ENCODE measurements around the gene TAB3.

The TAB3 gene

GRCh38 chrX:30889147-30890140 lies at the start of gene TAB3:
TSS of gene TAB3 (minus strand) at chrX:30889254. CDS start at chrX:30859588, 29,666 bp downstream.
- no peaks in the 10 kb centered on the region for H3K36me3 ChIP-seq (ENCODE audit: control insufficient read depth, insufficient read depth, low read length)
- peak within 1 kb of the TSS; percentile 58 for H3K4me3 ChIP-seq (ENCODE audit: low read length)
- H3K4me1 ChIP-seq (ENCODE audit: control insufficient read depth, insufficient read depth, low read length) = peaks cover 15% of the 10 kb centered on the region
- peak within 1 kb of the TSS; percentile 69 for H3K9ac ChIP-seq (ENCODE audit: low read length)
- H3K9me3 ChIP-seq (ENCODE audit: control insufficient read depth, low read length) = no peaks in the 10 kb centered on the region
- H3K27me3 ChIP-seq (ENCODE audit: control insufficient read depth, insufficient read depth, low read length) = no peaks in the 10 kb centered on the region

- Histone ChIP-seq H3K36me3 (ENCODE audit: control insufficient read depth, insufficient read depth, low read length) (no peaks in the 10 kb centered on the region), H3K4me1 (ENCODE audit: control insufficient read depth, insufficient read depth, low read length) (peaks cover under 1% of the 10 kb centered on the region), H3K27me3 (ENCODE audit: control insufficient read depth, insufficient read depth, low read length) (no peaks in the 10 kb centered on the region), H3K9ac (ENCODE audit: low read length) (no peak overlapping the region), H3K9me3 (ENCODE audit: control insufficient read depth, low read length) (no peaks in the 10 kb centered on the region), H3K4me3 (ENCODE audit: low read length) (no peak overlapping the region)
Observed at GRCh38 chrX:30938295-30938694, 49.2 kb upstream of the TAB3 start.

GRCh38 chrX:30935985-30936384 lies 46.9 kb upstream of the TAB3 start:
- Histone ChIP-seq H3K9me3 (ENCODE audit: control insufficient read depth, low read length) (no peaks in the 10 kb centered on the region), H3K27me3 (ENCODE audit: control insufficient read depth, insufficient read depth, low read length) (no peaks in the 10 kb centered on the region)

GRCh38 chrX:30931920-30932319 lies 42.9 kb upstream of the TAB3 start:
- Histone ChIP-seq H3K36me3 (ENCODE audit: control insufficient read depth, insufficient read depth, low read length) (no peaks in the 10 kb centered on the region), H3K9me3 (ENCODE audit: control insufficient read depth, low read length) (no peaks in the 10 kb centered on the region), H3K4me3 (ENCODE audit: low read length) (no peak overlapping the region), H3K9ac (ENCODE audit: low read length) (no peak overlapping the region), H3K4me1 (ENCODE audit: control insufficient read depth, insufficient read depth, low read length) (peaks cover 11% of the 10 kb centered on the region), H3K27me3 (ENCODE audit: control insufficient read depth, insufficient read depth, low read length) (no peaks in the 10 kb centered on the region)

More at GRCh38 chrX:30935985-30936384, 46.9 kb upstream of the TAB3 start:
- no peaks in the 10 kb centered on the region for H3K36me3 ChIP-seq (ENCODE audit: control insufficient read depth, insufficient read depth, low read length)
- no peak overlapping the region for H3K4me3 ChIP-seq (ENCODE audit: low read length)
- H3K4me1 ChIP-seq (ENCODE audit: control insufficient read depth, insufficient read depth, low read length) = peaks cover 11% of the 10 kb centered on the region
- no peak overlapping the region for H3K9ac ChIP-seq (ENCODE audit: low read length)

GRCh38 chrX:30930679-30931078 lies 41.6 kb upstream of the TAB3 start:
- no peaks in the 10 kb centered on the region for H3K27me3 ChIP-seq (ENCODE audit: control insufficient read depth, insufficient read depth, low read length)
- no peaks in the 10 kb centered on the region for H3K9me3 ChIP-seq (ENCODE audit: control insufficient read depth, low read length)
- H3K4me3 ChIP-seq (ENCODE audit: low read length) = no peak overlapping the region
- H3K36me3 ChIP-seq (ENCODE audit: control insufficient read depth, insufficient read depth, low read length) = no peaks in the 10 kb centered on the region
- H3K9ac ChIP-seq (ENCODE audit: low read length) = no peak overlapping the region
- peaks cover 11% of the 10 kb centered on the region for H3K4me1 ChIP-seq (ENCODE audit: control insufficient read depth, insufficient read depth, low read length)

GRCh38 chrX:30930143-30930542 lies 41.1 kb upstream of the TAB3 start:
- no peak overlapping the region for H3K4me3 ChIP-seq (ENCODE audit: low read length)
- peaks cover 11% of the 10 kb centered on the region for H3K4me1 ChIP-seq (ENCODE audit: control insufficient read depth, insufficient read depth, low read length)
- no peak overlapping the region for H3K9ac ChIP-seq (ENCODE audit: low read length)
- no peaks in the 10 kb centered on the region for H3K9me3 ChIP-seq (ENCODE audit: control insufficient read depth, low read length)
- no peaks in the 10 kb centered on the region for H3K27me3 ChIP-seq (ENCODE audit: control insufficient read depth, insufficient read depth, low read length)
- no peaks in the 10 kb centered on the region for H3K36me3 ChIP-seq (ENCODE audit: control insufficient read depth, insufficient read depth, low read length)

GRCh38 chrX:30920271-30920670 lies 31.2 kb upstream of the TAB3 start:
- H3K36me3 ChIP-seq (ENCODE audit: control insufficient read depth, insufficient read depth, low read length) = no peaks in the 10 kb centered on the region
- H3K4me1 ChIP-seq (ENCODE audit: control insufficient read depth, insufficient read depth, low read length) = no peaks in the 10 kb centered on the region
- H3K4me3 ChIP-seq (ENCODE audit: low read length) = no peak overlapping the region
- H3K9ac ChIP-seq (ENCODE audit: low read length) = no peak overlapping the region
- no peaks in the 10 kb centered on the region for H3K27me3 ChIP-seq (ENCODE audit: control insufficient read depth, insufficient read depth, low read length)
- no peaks in the 10 kb centered on the region for H3K9me3 ChIP-seq (ENCODE audit: control insufficient read depth, low read length)

GRCh38 chrX:30918480-30918879 lies 29.4 kb upstream of the TAB3 start:
- H3K27me3 ChIP-seq (ENCODE audit: control insufficient read depth, insufficient read depth, low read length) = no peaks in the 10 kb centered on the region
- H3K36me3 ChIP-seq (ENCODE audit: control insufficient read depth, insufficient read depth, low read length) = no peaks in the 10 kb centered on the region
- no peak overlapping the region for H3K4me3 ChIP-seq (ENCODE audit: low read length)
- no peak overlapping the region for H3K9ac ChIP-seq (ENCODE audit: low read length)
- H3K4me1 ChIP-seq (ENCODE audit: control insufficient read depth, insufficient read depth, low read length) = no peaks in the 10 kb centered on the region
- no peaks in the 10 kb centered on the region for H3K9me3 ChIP-seq (ENCODE audit: control insufficient read depth, low read length)

GRCh38 chrX:30913492-30913891 lies 24.4 kb upstream of the TAB3 start:
- Histone ChIP-seq H3K4me3 (ENCODE audit: low read length) (no peak overlapping the region), H3K9ac (ENCODE audit: low read length) (no peak overlapping the region), H3K36me3 (ENCODE audit: control insufficient read depth, insufficient read depth, low read length) (no peaks in the 10 kb centered on the region), H3K9me3 (ENCODE audit: control insufficient read depth, low read length) (no peaks in the 10 kb centered on the region), H3K27me3 (ENCODE audit: control insufficient read depth, insufficient read depth, low read length) (no peaks in the 10 kb centered on the region), H3K4me1 (ENCODE audit: control insufficient read depth, insufficient read depth, low read length) (peaks cover under 1% of the 10 kb centered on the region)

- no peaks in the 10 kb centered on the region for H3K27me3 ChIP-seq (ENCODE audit: control insufficient read depth, insufficient read depth, low read length)
- H3K9me3 ChIP-seq (ENCODE audit: control insufficient read depth, low read length) = no peaks in the 10 kb centered on the region
- no peaks in the 10 kb centered on the region for H3K36me3 ChIP-seq (ENCODE audit: control insufficient read depth, insufficient read depth, low read length)
- H3K4me3 ChIP-seq (ENCODE audit: low read length) = no peak overlapping the region
- no peak overlapping the region for H3K9ac ChIP-seq (ENCODE audit: low read length)
- H3K4me1 ChIP-seq (ENCODE audit: control insufficient read depth, insufficient read depth, low read length) = peaks cover 4% of the 10 kb centered on the region
Observed at GRCh38 chrX:30910124-30910860, 21.2 kb upstream of the TAB3 start.

- no peaks in the 10 kb centered on the region for H3K9me3 ChIP-seq (ENCODE audit: control insufficient read depth, low read length)
- H3K4me1 ChIP-seq (ENCODE audit: control insufficient read depth, insufficient read depth, low read length) = peaks cover 4% of the 10 kb centered on the region
- H3K27me3 ChIP-seq (ENCODE audit: control insufficient read depth, insufficient read depth, low read length) = no peaks in the 10 kb centered on the region
- H3K36me3 ChIP-seq (ENCODE audit: control insufficient read depth, insufficient read depth, low read length) = no peaks in the 10 kb centered on the region
- H3K4me3 ChIP-seq (ENCODE audit: low read length) = no peak overlapping the region
- H3K9ac ChIP-seq (ENCODE audit: low read length) = no peak overlapping the region
Observed at GRCh38 chrX:30906726-30907125, 17.7 kb upstream of the TAB3 start.

- H3K4me3 ChIP-seq (ENCODE audit: low read length) = no peak overlapping the region
- no peak overlapping the region for H3K9ac ChIP-seq (ENCODE audit: low read length)
- peaks cover 4% of the 10 kb centered on the region for H3K4me1 ChIP-seq (ENCODE audit: control insufficient read depth, insufficient read depth, low read length)
- H3K27me3 ChIP-seq (ENCODE audit: control insufficient read depth, insufficient read depth, low read length) = no peaks in the 10 kb centered on the region
- no peaks in the 10 kb centered on the region for H3K9me3 ChIP-seq (ENCODE audit: control insufficient read depth, low read length)
- no peaks in the 10 kb centered on the region for H3K36me3 ChIP-seq (ENCODE audit: control insufficient read depth, insufficient read depth, low read length)
Observed at GRCh38 chrX:30905321-30905720, 16.3 kb upstream of the TAB3 start.
